Fibroblast of mammary gland (primary cell): ENCODE measurements around the gene NUP37.

ENCODE experiments used
- DNase-seq: peaks from one replicate; pipeline ENCODE4 v3.0.0-alpha.2; 2010; ENCODE audit warnings: low read depth
- H3K4me3 ChIP-seq: 2 replicates; pipeline ENCODE4 v1.5.1; 2011; ENCODE audit warnings: low read depth, mild to moderate bottlenecking, low read length, moderate library complexity; ENCODE audit not compliant: control insufficient read depth
- TF ChIP-seq, protein P1 (sequence below): conservative IDR thresholded peaks from 2 replicates; pipeline ENCODE4 v1.5.1; 2011; ENCODE audit warnings: low read depth, low read length, inconsistent platforms; ENCODE audit not compliant: control insufficient read depth, insufficient read depth

NUP37 gene

DNA sequence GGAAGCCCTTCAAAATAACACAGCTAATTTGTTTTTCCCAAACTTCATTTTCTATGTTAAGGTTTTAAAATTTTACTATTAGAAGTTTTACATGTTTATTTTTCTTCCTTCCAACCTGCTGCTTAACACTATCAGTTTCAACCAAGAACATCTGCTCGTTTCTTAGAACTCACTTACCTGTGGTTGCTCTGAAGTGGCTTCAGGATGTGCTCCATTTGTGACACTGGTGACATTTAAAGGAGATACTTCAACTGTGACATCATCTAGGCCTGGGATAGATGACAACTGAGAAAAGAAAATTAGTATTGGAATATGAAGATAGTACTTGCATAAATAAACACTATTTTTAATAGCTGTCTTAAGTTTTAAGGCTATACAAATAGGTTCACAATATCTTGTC lies 76.0 kb downstream of the NUP37 start:
- H3K4me3 ChIP-seq, result no peak overlapping the region
- DNase-seq, result no peak
- TF ChIP-seq, protein P1, sequence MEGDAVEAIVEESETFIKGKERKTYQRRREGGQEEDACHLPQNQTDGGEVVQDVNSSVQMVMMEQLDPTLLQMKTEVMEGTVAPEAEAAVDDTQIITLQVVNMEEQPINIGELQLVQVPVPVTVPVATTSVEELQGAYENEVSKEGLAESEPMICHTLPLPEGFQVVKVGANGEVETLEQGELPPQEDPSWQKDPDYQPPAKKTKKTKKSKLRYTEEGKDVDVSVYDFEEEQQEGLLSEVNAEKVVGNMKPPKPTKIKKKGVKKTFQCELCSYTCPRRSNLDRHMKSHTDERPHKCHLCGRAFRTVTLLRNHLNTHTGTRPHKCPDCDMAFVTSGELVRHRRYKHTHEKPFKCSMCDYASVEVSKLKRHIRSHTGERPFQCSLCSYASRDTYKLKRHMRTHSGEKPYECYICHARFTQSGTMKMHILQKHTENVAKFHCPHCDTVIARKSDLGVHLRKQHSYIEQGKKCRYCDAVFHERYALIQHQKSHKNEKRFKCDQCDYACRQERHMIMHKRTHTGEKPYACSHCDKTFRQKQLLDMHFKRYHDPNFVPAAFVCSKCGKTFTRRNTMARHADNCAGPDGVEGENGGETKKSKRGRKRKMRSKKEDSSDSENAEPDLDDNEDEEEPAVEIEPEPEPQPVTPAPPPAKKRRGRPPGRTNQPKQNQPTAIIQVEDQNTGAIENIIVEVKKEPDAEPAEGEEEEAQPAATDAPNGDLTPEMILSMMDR, result no peak

- TF ChIP-seq, protein P1, result no peak
- H3K4me3 ChIP-seq, result no peak overlapping the region
- peak; percentile 64 for DNase-seq
These were observed 85.7 kb downstream of the NUP37 start for GRCh38 chr12:102033991-102034745.

- H3K4me3 ChIP-seq, result no peak overlapping the region
- TF ChIP-seq, protein P1, result no peak
- DNase-seq, result no peak
These were observed 88.1 kb downstream of the NUP37 start for GRCh38 chr12:102031852-102032251.

- DNase-seq, result peak; percentile 14
- TF ChIP-seq, protein P1, result no peak
- H3K4me3 ChIP-seq, result no peak overlapping the region
These were observed 90.8 kb downstream of the NUP37 start for GRCh38 chr12:102029141-102029540.

- DNase-seq, result no peak
- H3K4me3 ChIP-seq, result no peak overlapping the region
- TF ChIP-seq, protein P1, result no peak
These were observed 93.2 kb downstream of the NUP37 start for GRCh38 chr12:102026728-102027127.

DNA sequence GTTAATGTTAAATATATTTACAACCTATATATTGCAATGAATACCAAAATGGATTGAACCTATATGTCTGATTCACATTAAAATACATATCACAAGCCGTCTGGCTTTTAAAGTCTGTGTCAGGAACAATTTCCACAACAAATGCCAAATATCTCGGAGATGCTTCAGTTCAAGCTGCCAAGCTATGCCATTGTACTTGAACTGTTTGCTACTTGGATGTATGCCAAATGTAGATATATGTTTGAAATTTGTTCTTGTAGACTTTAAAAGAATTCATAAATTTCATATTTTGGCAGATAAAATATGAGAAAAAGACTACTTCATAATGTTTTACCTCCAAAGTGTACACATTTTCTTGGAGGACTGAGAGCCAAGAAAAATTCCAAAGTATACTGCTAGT lies 95.1 kb downstream of the NUP37 start:
- TF ChIP-seq, protein P1, result no peak
- no peak overlapping the region for H3K4me3 ChIP-seq
- no peak for DNase-seq
